Myometrial cell (primary cell): Measurements from ENCODE around the gene VGLL3. TPM values are rescaled to one million over a fixed set of nuclear protein-coding genes. Genes with fewer than 3 reads are reported as not detected.

Source experiments
- total RNA-seq: library from RNA; depleted of rRNA; stranded (reverse); fragments of >200 nt; gene quantifications from 2 replicates; pipeline ENCODE4 v1.2.3, GENCODE V29; 2015

The VGLL3 gene
- total RNA-seq: 43.0 and 53.7 TPM in 2 replicates

GRCh38 chr3:86990734-86991481, at the start of gene VGLL3:
TSS of gene VGLL3 (minus strand) at chr3:86991149. CDS start at chr3:86990743, 406 bp downstream.

Other genes with a start within 250 kb of the VGLL3 start
- 40.4 and 40.8 TPM in 2 replicates for gene CHMP2B, start 236.2 kb upstream of the VGLL3 start, total RNA-seq